ENCODE results near the gene MYO10.
A peak's percentile ranks its signal among the peaks of the same experiment; 100 is the strongest.

Gene MYO10

GRCh38 chr5:16907270-16907669, 28.8 kb downstream of the MYO10 start:
- H3K27ac ChIP-seq, result no peak overlapping the region
- TF ChIP-seq ZFX (IDR thresholded peaks at IDR 0.05) (no peak), CTCF (conservative IDR thresholded peaks at IDR 0.05) (no peak)

- TF ChIP-seq CTCF (conservative IDR thresholded peaks at IDR 0.05) (no peak), ZFX (IDR thresholded peaks at IDR 0.05) (no peak)
- no peak overlapping the region for H3K27ac ChIP-seq
Measured at GRCh38 chr5:16906255-16906654, 29.8 kb downstream of the MYO10 start.

GRCh38 chr5:16903480-16904300, 32.4 kb downstream of the MYO10 start:
- H3K27ac ChIP-seq, result no peak overlapping the region
- no peak for TF ChIP-seq CTCF (conservative IDR thresholded peaks at IDR 0.05)

GRCh38 chr5:16902846-16903245, 33.2 kb downstream of the MYO10 start:
- TF ChIP-seq ZFX (IDR thresholded peaks at IDR 0.05) (no peak), CTCF (conservative IDR thresholded peaks at IDR 0.05) (no peak)
- no peak overlapping the region for H3K27ac ChIP-seq

- H3K27ac ChIP-seq, result no peak overlapping the region
- TF ChIP-seq CTCF (conservative IDR thresholded peaks at IDR 0.05) (no peak), ZFX (IDR thresholded peaks at IDR 0.05) (no peak)
Measured at GRCh38 chr5:16901021-16901644, 35.0 kb downstream of the MYO10 start.

- no peak for TF ChIP-seq CTCF (conservative IDR thresholded peaks at IDR 0.05)
- TF ChIP-seq ZFX (IDR thresholded peaks at IDR 0.05), result no peak
- H3K27ac ChIP-seq, result no peak overlapping the region
Measured at GRCh38 chr5:16899171-16899570, 36.9 kb downstream of the MYO10 start.

GRCh38 chr5:16897800-16898199, 38.3 kb downstream of the MYO10 start:
- peak overlapping the region; percentile 38 for H3K27ac ChIP-seq

More at GRCh38 chr5:16897800-16898199, 38.3 kb downstream of the MYO10 start:
- TF ChIP-seq CTCF (conservative IDR thresholded peaks at IDR 0.05) (no peak), ZFX (IDR thresholded peaks at IDR 0.05) (no peak)

Data from C4-2B (cell line).